Endothelial cell of umbilical vein (primary cell): ENCODE data around the gene CIBAR2. TPM values are rescaled to one million over a fixed set of nuclear protein-coding genes. Genes with fewer than 3 reads are reported as not detected.

Experiments
- BruUV-seq: library from RNA; stranded (reverse); fragments of 400-500 nt; replicated peaks from 2 replicates; lab custom pipeline; 2021; lab: Mats Ljungman, UMichigan
- CTCF ChIA-PET: fragments of 300-600, 350-600 bp; sonication (Branson Sonifier 250); formaldehyde crosslinking; loops from one replicate; lab custom pipeline; 2021; ENCODE audit warnings: antibody characterized with exemption, inconsistent platforms; lab: Charles Lee
- POLR2A ChIA-PET: fragments of 300-600, 350-600 bp; sonication (Branson Sonifier 250); formaldehyde crosslinking; loops from one replicate; lab custom pipeline; 2021; ENCODE audit warnings: antibody characterized with exemption, inconsistent platforms; lab: Charles Lee
- DNase-seq: peaks from one replicate; pipeline ENCODE4 v3.0.0-alpha.2; 2011; ENCODE audit warnings: low read depth, low spot score
- FAIRE-seq: peaks from 2 replicates; lab custom pipeline; 2011; peaks lifted over from hg19 to GRCh38; lab: Jason Lieb, UNC
- H2AFZ ChIP-seq: 2 replicates; pipeline ENCODE4 v1.6.0; 2012; ENCODE audit warnings: low read depth, low read length, control low read depth, inconsistent platforms
- H3K27ac ChIP-seq: 2 replicates; pipeline ENCODE4 v1.5.1; 2011; ENCODE audit warnings: low read depth, mild to moderate bottlenecking, control low read depth, low read length, moderate library complexity; ENCODE audit not compliant: insufficient read depth
- H3K27me3 ChIP-seq, 2 experiments: 2 replicates each; pipeline versions ENCODE4 v1.6.0 to v1.6.1; 2011; ENCODE audit warnings: low read length in 2 of 2, mixed read lengths in 1 of 2; ENCODE audit not compliant: control insufficient read depth in 2 of 2, insufficient read depth in 2 of 2
- H3K36me3 ChIP-seq, 2 experiments: 2 replicates in 1 of 2; 3 replicates in 1 of 2; pipeline ENCODE4 v1.5.1; 2011; ENCODE audit warnings: low read length in 2 of 2, mild to moderate bottlenecking in 1 of 2, moderate library complexity in 1 of 2; ENCODE audit not compliant: control insufficient read depth in 2 of 2, insufficient read depth in 2 of 2; ENCODE audit errors: extremely low read depth in 1 of 2
- H3K4me1 ChIP-seq: 3 replicates; pipeline ENCODE4 v1.5.1; 2011; ENCODE audit warnings: mild to moderate bottlenecking, low read length; ENCODE audit not compliant: control insufficient read depth, insufficient read depth; ENCODE audit errors: extremely low read depth
- H3K4me2 ChIP-seq: 2 replicates; pipeline ENCODE4 v1.6.1; 2011; ENCODE audit warnings: low read length, control low read depth, mixed read lengths; ENCODE audit not compliant: insufficient read depth
- H3K4me3 ChIP-seq, 3 experiments: fragments of 200-600 bp in 1 of 3; sonication (generic), shearing (Covaris generic) in 1 of 3; replicated peaks in 1 of 3; 2 replicates each; pipeline ENCODE4 v1.5.1; 2011 to 2016; ENCODE audit warnings: control low read depth in 3 of 3, low read length in 3 of 3, mild to moderate bottlenecking in 2 of 3, inconsistent platforms in 1 of 3, low read depth in 1 of 3, moderate library complexity in 1 of 3; ENCODE audit not compliant: insufficient read depth in 1 of 3
- H3K79me2 ChIP-seq: 2 replicates; pipeline ENCODE4 v1.6.0; 2012; ENCODE audit warnings: low read length, inconsistent platforms; ENCODE audit not compliant: control insufficient read depth, insufficient read depth
- H3K9ac ChIP-seq: replicated peaks from 2 replicates; pipeline ENCODE3; 2011; ENCODE audit warnings: low read length, control low read depth; ENCODE audit not compliant: insufficient read depth; ENCODE audit errors: extremely low read depth
- H3K9me1 ChIP-seq: replicated peaks from 3 replicates; pipeline ENCODE4 v1.6.0; 2011; ENCODE audit warnings: mild to moderate bottlenecking, low read length; ENCODE audit not compliant: control insufficient read depth, insufficient read depth; ENCODE audit errors: extremely low read depth
- H3K9me3 ChIP-seq: replicated peaks from 2 replicates; pipeline ENCODE4 v1.5.1; 2012; ENCODE audit warnings: low read length, inconsistent platforms; ENCODE audit not compliant: control insufficient read depth, insufficient read depth
- H4K20me1 ChIP-seq: replicated peaks from 2 replicates; pipeline ENCODE3; 2011; ENCODE audit warnings: mild to moderate bottlenecking, low read length; ENCODE audit not compliant: control insufficient read depth, insufficient read depth; ENCODE audit errors: extremely low read depth
- CTCF ChIP-seq, 2 donors: IDR thresholded peaks; 1 replicate in 1 of 2; 2 replicates in 1 of 2; pipeline ENCODE4 v1.5.1; 2011; ENCODE audit warnings: low read length in 2 of 2, mild to moderate bottlenecking in 2 of 2, moderate library complexity in 2 of 2, control low read depth in 1 of 2, inconsistent platforms in 1 of 2, low read depth in 1 of 2; ENCODE audit not compliant: insufficient read depth in 1 of 2; ENCODE audit errors: extremely low read depth in 1 of 2
- EZH2 ChIP-seq: IDR thresholded peaks from 2 replicates; pipeline ENCODE4 v1.6.1; 2012; ENCODE audit warnings: borderline replicate concordance, low read depth, mild to moderate bottlenecking, moderate library complexity, low read length, inconsistent platforms; ENCODE audit not compliant: severe bottlenecking
- FOS ChIP-seq: IDR thresholded peaks from 2 replicates; pipeline ENCODE4 v1.6.1; 2011; ENCODE audit warnings: mild to moderate bottlenecking, low read length, moderate library complexity, borderline replicate concordance; ENCODE audit not compliant: insufficient read depth
- GATA2 ChIP-seq: IDR thresholded peaks from 2 replicates; pipeline ENCODE4 v1.7.0; 2011; ENCODE audit warnings: low read depth, mild to moderate bottlenecking, moderate library complexity, mixed read lengths, low read length; ENCODE audit not compliant: insufficient read length, insufficient read depth
- JUN ChIP-seq: IDR thresholded peaks from 2 replicates; pipeline ENCODE4 v1.6.1; 2011; ENCODE audit warnings: borderline replicate concordance, low read depth; ENCODE audit not compliant: insufficient read length, insufficient read depth
- MAX ChIP-seq: IDR thresholded peaks from 2 replicates; pipeline ENCODE4 v1.6.1; 2011; ENCODE audit not compliant: insufficient read depth, insufficient read length
- MYC ChIP-seq: IDR thresholded peaks from one replicate; pipeline ENCODE4 v1.6.1; 2011; ENCODE audit warnings: mild to moderate bottlenecking, low read depth, low read length
- POLR2A ChIP-seq: IDR thresholded peaks from 2 replicates; pipeline ENCODE4 v1.6.1; 2012; ENCODE audit warnings: low read depth, mild to moderate bottlenecking, control low read depth, low read length
- POLR2AphosphoS5 ChIP-seq: IDR thresholded peaks from 2 replicates; pipeline ENCODE4 v1.6.1; 2012; ENCODE audit warnings: low read depth, mild to moderate bottlenecking, control low read depth, low read length, moderate library complexity; ENCODE audit not compliant: insufficient read depth
- dilution Hi-C: fragments of 300-500 bp; cut with MboI; formaldehyde crosslinking; loops from one replicate; pipeline ENCODE4 v1.15.0; 2019; ENCODE audit warnings: low sequenced_read_pairs; ENCODE audit not compliant: extremely low pct_ligation_motif_present
- intact Hi-C: fragments of 100-400 bp; cut with micrococcal nuclease; formaldehyde crosslinking; loops from one replicate; pipeline ENCODE4 v1.10.0; 2022
- polyA plus RNA-seq, 4 experiments: library from polyadenylated mRNA; depleted of rRNA in 3 of 4; stranded (reverse) in 3 of 4; unstranded in 1 of 4; fragments of >200 nt; gene quantifications; 2 replicates each; pipeline versions ENCODE4 v1.2.1 to v1.2.3, GENCODE V29; 2011 to 2012; ENCODE audit warnings: missing spikeins in 1 of 4
- total RNA-seq: library from RNA; stranded (reverse); gene quantifications from 2 replicates; pipeline ENCODE4 v1.2.3, GENCODE V29; 2021

Gene CIBAR2
- total and polyA plus RNA-seq, 2 donors (not counting 3 experiments of a cell fraction or from before 2014, with no cell fraction given): 0.07 TPM; not detected in 1

- H3K9ac ChIP-seq: no peak overlapping the region
- H3K9me3 ChIP-seq: no peaks in the 10 kb centered on the region
- ChIA-PET CTCF (interaction anchor here (1.5 to 3.4 kb wide), 2 partner anchors 13 to 45 kb away, joined by 6 to 13 read pairs; no protein-coding TSS in a partner anchor), POLR2A (no interaction called here)
- H3K9me1 ChIP-seq: no peaks in the 10 kb centered on the region
- no peak overlapping the region for H3K4me2 ChIP-seq
- no peak overlapping the region for H2AFZ ChIP-seq
- no peak for FAIRE-seq
- no TSS peak for BruUV-seq
- H3K27me3 ChIP-seq: no peaks in the 10 kb centered on the region
- TF ChIP-seq GATA2 (no peak), CTCF (IDR thresholded peaks at IDR 0.05; ENCODE audit: extremely low read depth in 1 of 2, insufficient read depth in 1 of 2, low read depth in 1 of 2, low read length in 2 of 2) (no peak), POLR2A (no peak), MYC (no peak), MAX (no peak), JUN (no peak), FOS (no peak), EZH2 (no peak), POLR2AphosphoS5 (no peak)
- no peak overlapping the region for H3K27ac ChIP-seq
- no peak for DNase-seq
- no peaks in the 10 kb centered on the region for H4K20me1 ChIP-seq
- H3K4me1 ChIP-seq: peaks cover 3% of the 10 kb centered on the region
- dilution Hi-C loops (no loop called here), intact Hi-C loops (no loop called here)
- no peak overlapping the region for H3K4me3 ChIP-seq
- H3K36me3 ChIP-seq: no peaks in the 10 kb centered on the region
- H3K79me2 ChIP-seq: no peaks in the 10 kb centered on the region
Measured at GRCh38 chr16:85159179-85159980, 47.1 kb upstream of the CIBAR2 start.
